ES-I3 (cell line): Measurements from ENCODE around the gene GALNT18.

Experiments used
- H3K36me3 ChIP-seq: 2 replicates; pipeline ENCODE4 v1.6.1; 2013; ENCODE audit warnings: mild to moderate bottlenecking, low read length, control low read depth, moderate library complexity; ENCODE audit not compliant: insufficient read depth
- H3K4me1 ChIP-seq: 2 replicates; pipeline ENCODE4 v1.6.1; 2013; ENCODE audit warnings: mild to moderate bottlenecking, control low read depth, low read length; ENCODE audit not compliant: insufficient read depth
- H3K9ac ChIP-seq: 2 replicates; pipeline ENCODE4 v1.6.1; 2013; ENCODE audit warnings: low read depth, mild to moderate bottlenecking, low read length, moderate library complexity
- H3K9me3 ChIP-seq: 2 replicates; pipeline ENCODE4 v1.6.1; 2013; ENCODE audit warnings: mild to moderate bottlenecking, low read length, moderate library complexity; ENCODE audit not compliant: control insufficient read depth, insufficient read depth

GALNT18 gene

GRCh38 chr11:11555208-11555607 lies 66.6 kb downstream of the GALNT18 start:
- Histone ChIP-seq H3K9ac (no peak overlapping the region), H3K4me1 (no peaks in the 10 kb centered on the region), H3K9me3 (no peaks in the 10 kb centered on the region), H3K36me3 (no peaks in the 10 kb centered on the region)

DNA sequence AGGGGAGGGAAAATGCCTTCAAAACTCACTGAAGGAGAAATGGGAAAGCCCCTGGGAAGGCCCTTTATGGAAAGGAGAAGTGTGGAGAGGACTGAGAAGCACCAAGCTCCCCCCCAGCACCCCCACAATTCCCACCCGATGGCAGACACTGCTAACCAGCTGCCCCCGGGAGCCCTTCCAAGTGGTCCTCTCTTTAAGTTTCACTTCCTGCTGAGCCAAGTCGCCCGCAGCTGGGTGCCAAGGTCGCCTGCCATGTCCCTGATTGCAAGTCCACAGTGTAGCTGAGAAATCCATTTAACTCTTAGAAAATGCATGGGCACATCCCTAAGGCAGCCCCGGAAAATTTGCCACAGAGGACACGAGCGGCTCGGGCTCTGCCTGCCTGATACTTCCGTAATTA lies 68.2 kb downstream of the GALNT18 start:
- Histone ChIP-seq H3K9me3 (no peaks in the 10 kb centered on the region), H3K4me1 (no peaks in the 10 kb centered on the region)

GRCh38 chr11:11552529-11553087 lies 69.2 kb downstream of the GALNT18 start:
- H3K9ac ChIP-seq = no peak overlapping the region
- no peaks in the 10 kb centered on the region for H3K4me1 ChIP-seq
- H3K9me3 ChIP-seq = no peaks in the 10 kb centered on the region
- no peaks in the 10 kb centered on the region for H3K36me3 ChIP-seq

More for the DNA sequence above, 68.2 kb downstream of the GALNT18 start:
- Histone ChIP-seq H3K9ac (no peak overlapping the region), H3K36me3 (no peaks in the 10 kb centered on the region)

DNA sequence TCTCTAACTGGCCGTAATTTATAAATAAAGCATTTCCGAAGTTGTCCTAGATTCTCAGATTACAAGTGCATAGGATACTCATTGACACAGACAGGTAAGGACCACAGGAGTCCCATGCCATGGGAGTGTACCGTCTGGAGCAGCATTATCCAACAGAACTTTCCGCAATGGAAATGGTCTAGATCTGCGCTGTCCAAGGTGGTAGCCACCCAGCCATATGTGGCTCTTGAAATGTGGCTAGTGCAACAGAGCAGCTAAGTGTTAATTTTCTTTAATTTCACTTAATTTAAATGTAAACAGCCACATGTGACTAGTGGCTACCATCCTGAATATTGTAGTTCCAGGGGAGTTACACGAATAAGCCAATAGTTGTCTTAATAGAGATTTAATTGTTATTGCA lies 71.3 kb downstream of the GALNT18 start:
- H3K4me1 ChIP-seq = peaks cover 8% of the 10 kb centered on the region
- H3K36me3 ChIP-seq = no peaks in the 10 kb centered on the region
- H3K9ac ChIP-seq = no peak overlapping the region
- no peaks in the 10 kb centered on the region for H3K9me3 ChIP-seq

DNA sequence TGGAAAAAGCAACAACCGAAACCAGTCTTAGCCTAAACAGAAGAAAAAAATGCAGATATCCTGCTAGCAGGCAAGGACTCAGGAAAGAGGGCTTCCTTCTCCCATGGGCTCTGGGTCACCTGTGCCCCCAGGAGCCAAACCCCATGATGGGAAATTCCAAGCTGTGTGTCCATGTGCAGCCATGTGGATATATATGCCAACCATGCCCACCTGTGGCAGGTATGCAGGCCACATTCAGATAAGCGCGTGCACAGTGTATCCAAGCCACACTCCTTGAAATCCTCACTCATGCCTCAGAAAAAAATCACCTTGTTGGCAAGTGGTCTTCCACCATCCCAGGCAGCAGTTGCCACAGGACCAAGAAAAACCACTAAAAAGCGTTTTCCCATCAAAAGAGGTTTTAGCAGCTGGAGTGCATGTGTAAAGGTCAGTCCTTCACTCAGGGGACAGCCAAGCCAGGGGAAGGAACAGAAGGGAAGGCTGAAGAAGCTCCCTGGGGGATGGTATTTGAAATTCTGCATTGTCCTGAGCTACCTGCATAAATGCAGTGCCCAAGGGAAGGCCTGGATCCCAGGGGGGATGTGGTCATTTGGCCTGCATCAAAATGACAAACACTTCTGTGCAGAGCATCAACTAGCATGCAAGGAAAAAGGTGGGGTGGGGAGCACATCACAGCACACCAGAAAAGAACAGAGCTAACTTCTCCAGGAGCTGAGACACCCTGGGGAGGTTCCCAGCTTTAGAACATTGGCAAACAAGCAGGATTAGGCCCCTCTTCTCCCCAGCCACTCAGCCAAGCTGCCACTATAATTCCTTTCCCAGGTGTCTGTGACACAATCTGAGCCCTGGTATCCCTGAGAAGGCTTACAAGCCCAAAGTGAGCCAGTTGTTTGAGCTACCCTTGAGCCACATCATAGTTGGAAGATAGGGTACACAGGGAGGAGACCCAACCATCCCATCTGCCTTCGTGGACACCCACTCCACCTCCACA lies 76.2 kb downstream of the GALNT18 start:
- Histone ChIP-seq H3K36me3 (no peaks in the 10 kb centered on the region), H3K9me3 (no peaks in the 10 kb centered on the region), H3K4me1 (peaks cover 11% of the 10 kb centered on the region), H3K9ac (no peak overlapping the region)

- Histone ChIP-seq H3K4me1 (peaks cover 11% of the 10 kb centered on the region), H3K36me3 (no peaks in the 10 kb centered on the region), H3K9ac (no peak overlapping the region), H3K9me3 (no peaks in the 10 kb centered on the region)
Measured at GRCh38 chr11:11543656-11544055, 78.1 kb downstream of the GALNT18 start.

DNA sequence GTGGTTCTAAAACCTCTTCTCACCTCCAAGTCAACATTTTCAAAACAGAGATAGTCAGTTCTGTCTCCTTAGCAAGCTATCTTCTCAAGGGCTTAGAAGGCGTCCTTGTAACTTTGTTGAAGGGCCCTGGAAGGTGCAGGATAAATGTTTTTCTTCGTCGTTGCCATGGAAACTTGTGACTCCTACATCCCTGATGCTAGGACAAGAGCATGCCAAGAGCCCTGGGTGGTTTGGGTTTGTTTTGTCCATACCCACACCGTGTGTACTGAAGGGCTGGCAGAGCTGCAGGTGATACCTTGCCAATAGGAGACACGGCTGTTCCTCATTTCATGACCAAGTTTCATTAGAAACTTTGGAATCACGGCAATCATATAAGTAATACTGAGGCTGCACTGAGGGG lies 81.6 kb downstream of the GALNT18 start:
- H3K9me3 ChIP-seq = no peaks in the 10 kb centered on the region
- no peaks in the 10 kb centered on the region for H3K36me3 ChIP-seq
- H3K4me1 ChIP-seq = no peaks in the 10 kb centered on the region
- no peak overlapping the region for H3K9ac ChIP-seq

GRCh38 chr11:11538277-11538960 lies 83.4 kb downstream of the GALNT18 start:
- no peak overlapping the region for H3K9ac ChIP-seq

DNA sequence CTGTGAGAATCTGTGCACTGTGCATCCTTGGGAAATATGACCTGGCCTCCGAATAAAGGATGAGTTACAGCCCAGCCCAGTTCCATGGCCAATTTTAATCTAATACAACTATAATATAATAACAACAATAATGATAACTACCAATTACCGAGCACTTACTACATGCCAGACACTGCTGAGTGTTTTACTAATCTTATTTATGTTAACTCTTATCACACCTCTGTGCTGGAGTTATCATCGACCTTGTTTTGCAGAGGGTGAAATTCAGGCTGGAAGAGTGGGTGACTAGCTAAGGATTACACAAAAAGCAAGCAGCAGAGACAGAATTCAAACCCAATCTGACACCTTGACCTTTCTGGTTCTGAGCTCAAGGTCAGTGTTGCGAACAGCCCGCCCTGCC lies 83.9 kb downstream of the GALNT18 start:
- no peaks in the 10 kb centered on the region for H3K9me3 ChIP-seq
- no peak overlapping the region for H3K9ac ChIP-seq
- no peaks in the 10 kb centered on the region for H3K36me3 ChIP-seq
- H3K4me1 ChIP-seq = no peaks in the 10 kb centered on the region

More at GRCh38 chr11:11538277-11538960, 83.4 kb downstream of the GALNT18 start:
- H3K9me3 ChIP-seq = no peaks in the 10 kb centered on the region
- H3K4me1 ChIP-seq = no peaks in the 10 kb centered on the region
- H3K36me3 ChIP-seq = no peaks in the 10 kb centered on the region

- Histone ChIP-seq H3K9ac (no peak overlapping the region), H3K36me3 (no peaks in the 10 kb centered on the region), H3K4me1 (no peaks in the 10 kb centered on the region), H3K9me3 (no peaks in the 10 kb centered on the region)
Measured at GRCh38 chr11:11537372-11537771, 84.4 kb downstream of the GALNT18 start.

DNA sequence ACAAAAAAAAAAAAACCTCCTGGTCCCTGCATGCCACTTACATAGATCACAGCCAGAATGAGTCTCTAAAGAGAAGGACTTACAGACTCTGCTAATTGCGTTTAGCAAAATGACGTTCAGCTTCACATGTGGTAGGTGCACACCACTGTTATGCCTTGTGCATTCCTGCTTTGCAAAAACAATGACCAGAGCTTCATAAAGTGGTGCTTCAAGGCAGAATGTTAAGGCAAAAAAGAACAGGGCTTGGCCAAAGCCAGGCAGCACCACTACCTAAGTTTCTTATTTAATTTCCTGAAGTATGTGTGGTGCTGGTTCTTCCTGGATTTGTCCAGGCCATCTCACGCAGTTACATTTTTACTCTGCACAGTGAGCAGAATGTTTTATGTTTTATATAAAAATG lies 85.2 kb downstream of the GALNT18 start:
- Histone ChIP-seq H3K36me3 (no peaks in the 10 kb centered on the region), H3K9ac (no peak overlapping the region), H3K9me3 (no peaks in the 10 kb centered on the region), H3K4me1 (no peaks in the 10 kb centered on the region)

DNA sequence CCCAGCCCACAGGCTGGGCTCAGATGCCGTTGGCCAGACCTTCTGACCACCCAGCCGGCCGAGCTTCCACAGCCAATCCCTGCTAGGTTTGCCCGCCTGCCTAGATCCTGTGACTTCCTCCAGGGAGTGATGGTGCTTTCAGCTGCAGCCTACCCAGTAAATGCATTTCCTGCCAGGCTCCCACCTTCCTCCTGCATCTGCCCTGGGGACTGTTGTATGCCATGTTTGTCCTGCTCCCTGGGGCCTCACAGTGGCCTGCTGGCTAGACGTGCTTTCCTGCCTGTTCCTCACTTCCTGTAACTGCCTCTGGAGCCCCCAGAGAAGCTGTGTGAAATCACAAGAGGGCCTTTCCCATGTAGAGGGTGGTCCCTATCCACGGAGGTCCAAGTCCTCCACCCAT lies 86.2 kb downstream of the GALNT18 start:
- H3K36me3 ChIP-seq = no peaks in the 10 kb centered on the region
- no peaks in the 10 kb centered on the region for H3K4me1 ChIP-seq
- H3K9ac ChIP-seq = no peak overlapping the region
- H3K9me3 ChIP-seq = no peaks in the 10 kb centered on the region

GRCh38 chr11:11534981-11535380 lies 86.8 kb downstream of the GALNT18 start:
- Histone ChIP-seq H3K4me1 (no peaks in the 10 kb centered on the region), H3K36me3 (no peaks in the 10 kb centered on the region), H3K9ac (no peak overlapping the region), H3K9me3 (no peaks in the 10 kb centered on the region)

GRCh38 chr11:11533751-11534150 lies 88.1 kb downstream of the GALNT18 start:
- Histone ChIP-seq H3K36me3 (no peaks in the 10 kb centered on the region), H3K9ac (no peak overlapping the region), H3K9me3 (no peaks in the 10 kb centered on the region), H3K4me1 (no peaks in the 10 kb centered on the region)
